B cell (primary cell): ENCODE measurements around the gene LIN7A. TPM values are rescaled to one million over a fixed set of nuclear protein-coding genes. Genes with fewer than 3 reads are reported as not detected.

Experiments
- ATAC-seq: fragments of 200-7000 bp; cut with Tn5 transposase; one replicate; pipeline ENCODE4 v1.10.0; 2021; ENCODE audit warnings: low read depth, mild to moderate bottlenecking, moderate number of reproducible peaks, moderate library complexity
- CTCF ChIA-PET: fragments of 350-600 bp; sonication (Branson Sonifier 250); formaldehyde crosslinking; loops from one replicate; lab custom pipeline; 2021; ENCODE audit warnings: antibody characterized with exemption, inconsistent platforms; lab: Charles Lee
- POLR2A ChIA-PET: fragments of 350-600 bp; sonication (Branson Sonifier 250); formaldehyde crosslinking; loops from one replicate; lab custom pipeline; 2021; ENCODE audit warnings: antibody characterized with exemption; lab: Charles Lee
- DNase-seq: peaks from one replicate; pipeline ENCODE4 v3.0.0; 2013
- H2AFZ ChIP-seq: 2 replicates; pipeline ENCODE4 v1.6.1; 2012; ENCODE audit warnings: mild to moderate bottlenecking, low read depth, low read length; ENCODE audit not compliant: insufficient read depth, poor library complexity, severe bottlenecking
- H3K27ac ChIP-seq, 2 donors: 1 replicate in 1 of 2; 2 replicates in 1 of 2; pipeline ENCODE4 v1.5.1; 2012 to 2013; ENCODE audit warnings: low read length in 2 of 2, mild to moderate bottlenecking in 2 of 2, moderate library complexity in 1 of 2
- H3K27me3 ChIP-seq, 4 experiments: fragments of 200-600 bp in 1 of 4; sonication (generic) in 1 of 4; replicated peaks in 1 of 4; 1 replicate in 2 of 4; 2 replicates in 2 of 4; pipeline versions ENCODE4 v1.6.1 to v1.7.0; 2013 to 2016; ENCODE audit warnings: low read length in 3 of 4, mild to moderate bottlenecking in 2 of 4, mixed read lengths in 1 of 4, moderate library complexity in 1 of 4; ENCODE audit not compliant: insufficient read depth in 4 of 4, control insufficient read depth in 3 of 4; ENCODE audit errors: control extremely low read depth in 1 of 4
- H3K36me3 ChIP-seq, 2 experiments: replicated peaks in 1 of 2; 1 replicate in 1 of 2; 2 replicates in 1 of 2; pipeline versions ENCODE4 v1.6.1 to v1.7.1; 2013; ENCODE audit warnings: low read length in 1 of 2; ENCODE audit not compliant: insufficient read depth in 2 of 2, control insufficient read depth in 1 of 2; ENCODE audit errors: control extremely low read depth in 1 of 2, extremely low read depth in 1 of 2
- H3K4me1 ChIP-seq, 2 donors: fragments of 200-600 bp in 1 of 2; sonication (generic) in 1 of 2; 1 replicate in 1 of 2; 2 replicates in 1 of 2; pipeline versions ENCODE4 v1.5.1 to v1.6.1; 2013 to 2017; ENCODE audit warnings: low read length in 2 of 2; ENCODE audit not compliant: control insufficient read depth in 2 of 2, insufficient read depth in 2 of 2
- H3K4me2 ChIP-seq: replicated peaks from 2 replicates; pipeline ENCODE3; 2012; ENCODE audit warnings: mild to moderate bottlenecking, low read depth, low read length; ENCODE audit not compliant: poor library complexity, severe bottlenecking
- H3K4me3 ChIP-seq, 5 experiments: fragments of 200-600 bp in 1 of 5; sonication (generic) in 1 of 5; 1 replicate in 3 of 5; 2 replicates in 2 of 5; pipeline versions ENCODE4 v1.5.1 to v1.7.0; 2011 to 2016; ENCODE audit warnings: low read length in 4 of 5, mild to moderate bottlenecking in 4 of 5, low read depth in 2 of 5, control low read depth in 1 of 5, moderate library complexity in 1 of 5; ENCODE audit not compliant: insufficient read depth in 1 of 5; ENCODE audit errors: control extremely low read depth in 1 of 5, extremely low read depth in 1 of 5
- H3K79me2 ChIP-seq: fragments of 200-600 bp; sonication (generic); one replicate; pipeline ENCODE4 v1.6.0; 2016; ENCODE audit warnings: low read length; ENCODE audit not compliant: control insufficient read depth, insufficient read depth
- H3K9ac ChIP-seq: fragments of 200-600 bp; sonication (generic); 2 replicates; pipeline ENCODE4 v1.6.1; 2017; ENCODE audit warnings: mild to moderate bottlenecking, low read length, moderate library complexity
- H3K9me3 ChIP-seq, 3 donors: one replicate each; pipeline versions ENCODE4 v1.6.1 to v1.7.1; 2013; ENCODE audit warnings: low read length in 2 of 3; ENCODE audit not compliant: control insufficient read depth in 2 of 3, insufficient read depth in 1 of 3; ENCODE audit errors: control extremely low read depth in 1 of 3
- H4K20me1 ChIP-seq: 2 replicates; pipeline ENCODE4 v1.6.0; 2012; ENCODE audit warnings: mild to moderate bottlenecking, low read length; ENCODE audit not compliant: insufficient read depth, control insufficient read depth, poor library complexity, severe bottlenecking
- H3K27ac Mint-ChIP-seq: one replicate; pipeline ENCODE4 v1.8.0; 2021; ENCODE audit warnings: mixed read lengths
- H3K27me3 Mint-ChIP-seq: one replicate; pipeline ENCODE4 v1.8.0; 2021; ENCODE audit warnings: mixed read lengths
- H3K4me1 Mint-ChIP-seq: one replicate; pipeline ENCODE4 v1.8.0; 2021; ENCODE audit warnings: mixed read lengths
- H3K4me3 Mint-ChIP-seq: one replicate; pipeline ENCODE4 v1.8.0; 2021; ENCODE audit warnings: mixed read lengths
- H3K9me3 Mint-ChIP-seq: one replicate; pipeline ENCODE4 v1.8.0; 2022; ENCODE audit warnings: mixed read lengths; ENCODE audit not compliant: insufficient read depth
- EZH2 ChIP-seq: IDR thresholded peaks from 2 replicates; pipeline ENCODE4 v1.6.1; 2012; ENCODE audit warnings: borderline replicate concordance, low read depth, mild to moderate bottlenecking, moderate library complexity, low read length; ENCODE audit not compliant: insufficient read depth, poor library complexity, severe bottlenecking
- WGBS: methylation state at CpG from one replicate; pipeline ENCODE4 v1.1.5; 2013; ENCODE audit warnings: missing lambda C conversion rate; ENCODE audit not compliant: insufficient coverage; 5-methylcytosine and 5-hydroxymethylcytosine counted together
- intact Hi-C: fragments of 100-400 bp; cut with micrococcal nuclease; formaldehyde crosslinking; loops from one replicate; pipeline ENCODE4 v1.10.0; 2022
- polyA plus RNA-seq: library from polyadenylated mRNA; depleted of rRNA; stranded (reverse); fragments of >200 nt; gene quantifications from 2 replicates; pipeline ENCODE4 v1.2.3, GENCODE V29; 2012
- total RNA-seq, 2 donors: library from RNA; stranded (reverse); fragments of 120-200 nt in 1 of 2; gene quantifications; 1 replicate in 1 of 2; 2 replicates in 1 of 2; pipeline versions ENCODE4 v1.2.3 to v1.2.4, GENCODE V29; 2013 to 2022
- TF ChIP-seq, protein P1 (sequence below): fragments of 200-600 bp; IDR thresholded peaks from one replicate; pipeline ENCODE4 v1.8.0; 2022; ENCODE audit warnings: antibody characterized with exemption, mild to moderate bottlenecking

Gene LIN7A
- total and polyA plus RNA-seq, 2 donors (not counting 1 experiment from before 2014, with no cell fraction given), result 0.10 TPM; not detected in 1

DNA sequence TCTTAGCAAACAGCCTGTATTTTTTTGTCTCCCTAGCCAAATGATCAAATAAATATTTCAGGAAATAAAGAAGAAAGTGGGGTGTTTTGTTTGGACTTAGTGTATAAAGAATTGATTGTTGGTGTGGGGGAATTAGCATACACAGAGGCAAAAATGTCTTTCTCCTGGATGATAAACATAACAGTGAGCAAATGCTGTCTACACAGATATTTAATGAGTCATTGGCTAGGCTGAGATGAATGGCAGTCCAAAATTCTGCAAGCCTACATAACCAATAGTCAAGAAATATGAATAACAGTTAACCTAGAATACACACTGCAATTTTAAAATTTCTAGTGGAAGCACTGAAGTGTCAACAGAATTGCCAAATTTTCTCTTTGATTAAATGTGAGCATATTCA, 185.3 kb downstream of the LIN7A start:
- ATAC-seq (no peak), DNase-seq (no peak)
- H3K9me3 ChIP-seq, result peaks cover 0 to 1% (median 0%) of the 10 kb centered on the region in 3 donors
- POLR2A ChIA-PET, result no interaction called here
- H3K27ac ChIP-seq, result no peak overlapping the region
- H3K27me3 ChIP-seq, result no peaks in the 10 kb centered on the region
- no peaks in the 10 kb centered on the region for H4K20me1 ChIP-seq
- CTCF ChIA-PET, result no interaction called here
- no peaks in the 10 kb centered on the region for H3K4me1 Mint-ChIP-seq
- H3K4me2 ChIP-seq, result no peak overlapping the region
- no peak for TF ChIP-seq EZH2
- TF ChIP-seq, protein P1, sequence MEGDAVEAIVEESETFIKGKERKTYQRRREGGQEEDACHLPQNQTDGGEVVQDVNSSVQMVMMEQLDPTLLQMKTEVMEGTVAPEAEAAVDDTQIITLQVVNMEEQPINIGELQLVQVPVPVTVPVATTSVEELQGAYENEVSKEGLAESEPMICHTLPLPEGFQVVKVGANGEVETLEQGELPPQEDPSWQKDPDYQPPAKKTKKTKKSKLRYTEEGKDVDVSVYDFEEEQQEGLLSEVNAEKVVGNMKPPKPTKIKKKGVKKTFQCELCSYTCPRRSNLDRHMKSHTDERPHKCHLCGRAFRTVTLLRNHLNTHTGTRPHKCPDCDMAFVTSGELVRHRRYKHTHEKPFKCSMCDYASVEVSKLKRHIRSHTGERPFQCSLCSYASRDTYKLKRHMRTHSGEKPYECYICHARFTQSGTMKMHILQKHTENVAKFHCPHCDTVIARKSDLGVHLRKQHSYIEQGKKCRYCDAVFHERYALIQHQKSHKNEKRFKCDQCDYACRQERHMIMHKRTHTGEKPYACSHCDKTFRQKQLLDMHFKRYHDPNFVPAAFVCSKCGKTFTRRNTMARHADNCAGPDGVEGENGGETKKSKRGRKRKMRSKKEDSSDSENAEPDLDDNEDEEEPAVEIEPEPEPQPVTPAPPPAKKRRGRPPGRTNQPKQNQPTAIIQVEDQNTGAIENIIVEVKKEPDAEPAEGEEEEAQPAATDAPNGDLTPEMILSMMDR, result no peak
- H3K9ac ChIP-seq, result no peak overlapping the region
- no peaks in the 10 kb centered on the region for H3K27me3 Mint-ChIP-seq
- H3K9me3 Mint-ChIP-seq, result no peaks in the 10 kb centered on the region
- H2AFZ ChIP-seq, result no peak overlapping the region
- intact Hi-C loops, result no loop called here
- no peak overlapping the region for H3K4me3 Mint-ChIP-seq
- H3K79me2 ChIP-seq, result no peaks in the 10 kb centered on the region
- H3K4me3 ChIP-seq, result no peak overlapping the region
- no peaks in the 10 kb centered on the region for H3K36me3 ChIP-seq
- no peaks in the 10 kb centered on the region for H3K4me1 ChIP-seq
- H3K27ac Mint-ChIP-seq, result no peak overlapping the region

- ATAC-seq (no peak), DNase-seq (no peak)
- no peak for TF ChIP-seq EZH2
- TF ChIP-seq, protein P1, result no peak
- Mint-ChIP-seq H3K4me3 (no peak overlapping the region), H3K4me1 (no peaks in the 10 kb centered on the region), H3K9me3 (no peaks in the 10 kb centered on the region), H3K27ac (no peak overlapping the region), H3K27me3 (no peaks in the 10 kb centered on the region)
- Histone ChIP-seq H3K27ac (no peak overlapping the region), H3K36me3 (no peaks in the 10 kb centered on the region), H3K79me2 (no peaks in the 10 kb centered on the region), H3K9me3 (no peaks in the 10 kb centered on the region), H3K9ac (no peak overlapping the region), H3K4me2 (no peak overlapping the region), H4K20me1 (no peaks in the 10 kb centered on the region), H3K4me3 (no peak overlapping the region), H2AFZ (no peak overlapping the region), H3K4me1 (no peaks in the 10 kb centered on the region), H3K27me3 (no peaks in the 10 kb centered on the region)
- 93% methylated on average over 2 of the region's 2 CpGs for WGBS
- ChIA-PET POLR2A (no interaction called here), CTCF (no interaction called here)
- intact Hi-C loops, result no loop called here
Observed at GRCh38 chr12:80749456-80749855, 188.3 kb downstream of the LIN7A start.
